Uterus (tissue), 2 donors: ENCODE data around the gene SNX8.

Source experiments
- POLR2A ChIP-seq, 2 donors: fragments of 450-650 bp; IDR thresholded peaks; one replicate each; pipeline ENCODE4 v1.6.1; 2016; ENCODE audit warnings: antibody characterized with exemption in 2 of 2, mild to moderate bottlenecking in 1 of 2, moderate library complexity in 1 of 2
- TF ChIP-seq, protein P1 (sequence below), 4 experiments: fragments of 200-600 bp in 2 of 4; fragments of 450-650 bp in 2 of 4; sonication (generic) in 2 of 4; IDR thresholded peaks; one replicate each; pipeline ENCODE4 v1.5.1; 2016 to 2019; ENCODE audit warnings: antibody characterized with exemption in 4 of 4, mild to moderate bottlenecking in 2 of 4, moderate library complexity in 1 of 4

DNA sequence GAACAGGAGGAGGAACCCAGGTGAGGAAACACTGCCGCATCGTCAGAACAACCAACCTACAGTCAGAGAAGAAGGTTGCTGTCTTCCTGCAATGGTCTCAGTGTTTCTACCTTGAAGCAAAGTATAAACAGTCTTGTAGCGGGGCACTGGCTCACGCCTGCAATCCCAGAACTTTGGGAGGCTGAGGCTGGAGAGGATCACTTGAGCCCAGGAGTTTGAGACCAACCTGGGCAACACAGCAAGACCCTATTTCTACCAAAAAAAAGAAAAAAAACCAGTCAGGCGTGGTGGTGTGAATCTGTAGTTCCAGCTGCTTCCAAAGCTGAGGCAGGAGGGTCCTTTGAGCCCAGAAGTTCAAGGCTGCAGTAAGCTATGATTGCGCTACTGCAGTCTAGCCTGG lies 23.4 kb downstream of the SNX8 start:
- no peak for TF ChIP-seq POLR2A (IDR thresholded peaks at IDR 0.05)
- TF ChIP-seq, protein P1, sequence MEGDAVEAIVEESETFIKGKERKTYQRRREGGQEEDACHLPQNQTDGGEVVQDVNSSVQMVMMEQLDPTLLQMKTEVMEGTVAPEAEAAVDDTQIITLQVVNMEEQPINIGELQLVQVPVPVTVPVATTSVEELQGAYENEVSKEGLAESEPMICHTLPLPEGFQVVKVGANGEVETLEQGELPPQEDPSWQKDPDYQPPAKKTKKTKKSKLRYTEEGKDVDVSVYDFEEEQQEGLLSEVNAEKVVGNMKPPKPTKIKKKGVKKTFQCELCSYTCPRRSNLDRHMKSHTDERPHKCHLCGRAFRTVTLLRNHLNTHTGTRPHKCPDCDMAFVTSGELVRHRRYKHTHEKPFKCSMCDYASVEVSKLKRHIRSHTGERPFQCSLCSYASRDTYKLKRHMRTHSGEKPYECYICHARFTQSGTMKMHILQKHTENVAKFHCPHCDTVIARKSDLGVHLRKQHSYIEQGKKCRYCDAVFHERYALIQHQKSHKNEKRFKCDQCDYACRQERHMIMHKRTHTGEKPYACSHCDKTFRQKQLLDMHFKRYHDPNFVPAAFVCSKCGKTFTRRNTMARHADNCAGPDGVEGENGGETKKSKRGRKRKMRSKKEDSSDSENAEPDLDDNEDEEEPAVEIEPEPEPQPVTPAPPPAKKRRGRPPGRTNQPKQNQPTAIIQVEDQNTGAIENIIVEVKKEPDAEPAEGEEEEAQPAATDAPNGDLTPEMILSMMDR (IDR thresholded peaks at IDR 0.05), result no peak
